GM12873 (cell line): ENCODE measurements around the gene RABGAP1L.

Source experiments
- CTCF ChIP-seq: IDR thresholded peaks from 2 replicates; pipeline ENCODE4 v1.5.1; 2012; ENCODE audit warnings: low read depth, mild to moderate bottlenecking, moderate library complexity, low read length, control low read depth; ENCODE audit not compliant: insufficient read depth; ENCODE audit errors: missing control alignments

Gene RABGAP1L

GRCh38 chr1:174654560-174654959 lies 495.2 kb downstream of the RABGAP1L start:
- TF ChIP-seq CTCF: no peak

GRCh38 chr1:174656409-174657059 lies 497.2 kb downstream of the RABGAP1L start:
- no peak for TF ChIP-seq CTCF

- no peak for TF ChIP-seq CTCF
Measured at GRCh38 chr1:174657411-174657810, 498.1 kb downstream of the RABGAP1L start.

- TF ChIP-seq CTCF: no peak
Measured at GRCh38 chr1:174657893-174658292, 498.6 kb downstream of the RABGAP1L start.

- no peak for TF ChIP-seq CTCF
Measured at GRCh38 chr1:174659823-174660222, 500.5 kb downstream of the RABGAP1L start.

GRCh38 chr1:174660476-174660875 lies 501.2 kb downstream of the RABGAP1L start:
- no peak for TF ChIP-seq CTCF

- no peak for TF ChIP-seq CTCF
Measured at GRCh38 chr1:174663358-174663757, 504.0 kb downstream of the RABGAP1L start.
